GM19395 (cell line): ENCODE data around the gene ROBO1.
A peak's percentile ranks its signal among the peaks of the same experiment; 100 is the strongest.

Source experiments
- ATAC-seq: cut with Tn5 transposase; IDR thresholded peaks from one replicate; pipeline ENCODE4 v1.9.1; 2021; ENCODE audit warnings: mild to moderate bottlenecking, moderate library complexity; ENCODE audit not compliant: unreplicated experiment

ROBO1 gene

DNA sequence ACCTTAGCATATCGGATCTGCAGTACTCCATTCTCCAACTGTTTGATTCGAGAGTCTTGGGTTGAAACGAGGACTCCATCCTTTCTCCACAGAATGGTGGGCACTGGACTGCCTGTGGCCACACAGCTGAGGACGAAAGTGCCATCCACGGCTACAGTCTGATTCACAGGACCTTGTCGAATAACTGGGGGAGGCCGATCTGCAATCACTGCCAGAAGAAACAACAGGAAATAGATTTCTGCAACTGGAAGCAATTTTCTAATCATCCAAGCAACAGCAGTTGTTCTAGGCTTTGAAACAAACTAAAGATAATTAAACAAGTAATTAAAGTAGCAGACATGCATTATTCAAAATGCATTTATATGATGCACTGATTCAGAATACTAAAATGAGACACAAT, 1097.7 kb downstream of the ROBO1 start:
- ATAC-seq = no peak

DNA sequence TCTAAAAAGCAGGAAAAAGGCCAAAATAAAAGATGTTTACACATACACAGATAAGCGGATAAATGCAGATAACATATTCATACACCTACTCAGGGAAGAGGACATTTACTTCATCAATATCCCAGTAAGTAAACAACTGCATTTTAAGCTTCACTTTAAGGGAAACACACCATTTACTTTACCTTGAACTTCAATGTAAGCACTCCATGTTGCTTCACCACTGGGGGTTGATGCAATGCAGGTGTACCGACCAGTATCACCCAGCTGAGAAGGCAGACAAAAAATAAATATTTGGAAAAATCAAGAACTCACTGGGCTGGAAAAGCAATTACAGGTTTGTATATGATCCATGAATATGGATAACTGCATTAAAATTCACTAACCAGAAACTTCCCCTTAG, 1099.5 kb downstream of the ROBO1 start:
- ATAC-seq = no peak

DNA sequence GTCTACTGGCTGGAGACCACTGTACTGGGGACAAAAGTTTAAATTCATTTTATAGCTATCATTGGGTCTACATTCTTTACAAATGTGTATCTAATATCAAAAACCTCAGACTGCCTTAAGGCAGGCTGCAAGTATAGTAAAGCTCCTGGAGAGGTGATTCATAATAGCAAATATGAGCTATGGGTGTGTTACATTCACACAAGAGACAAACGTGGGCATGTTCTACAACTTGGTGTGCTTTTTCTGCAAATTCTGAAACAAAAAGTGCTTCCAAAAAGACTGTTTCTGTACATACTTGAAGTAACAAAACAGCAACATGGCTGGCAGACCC, 1101.4 kb downstream of the ROBO1 start:
- ATAC-seq = no peak

DNA sequence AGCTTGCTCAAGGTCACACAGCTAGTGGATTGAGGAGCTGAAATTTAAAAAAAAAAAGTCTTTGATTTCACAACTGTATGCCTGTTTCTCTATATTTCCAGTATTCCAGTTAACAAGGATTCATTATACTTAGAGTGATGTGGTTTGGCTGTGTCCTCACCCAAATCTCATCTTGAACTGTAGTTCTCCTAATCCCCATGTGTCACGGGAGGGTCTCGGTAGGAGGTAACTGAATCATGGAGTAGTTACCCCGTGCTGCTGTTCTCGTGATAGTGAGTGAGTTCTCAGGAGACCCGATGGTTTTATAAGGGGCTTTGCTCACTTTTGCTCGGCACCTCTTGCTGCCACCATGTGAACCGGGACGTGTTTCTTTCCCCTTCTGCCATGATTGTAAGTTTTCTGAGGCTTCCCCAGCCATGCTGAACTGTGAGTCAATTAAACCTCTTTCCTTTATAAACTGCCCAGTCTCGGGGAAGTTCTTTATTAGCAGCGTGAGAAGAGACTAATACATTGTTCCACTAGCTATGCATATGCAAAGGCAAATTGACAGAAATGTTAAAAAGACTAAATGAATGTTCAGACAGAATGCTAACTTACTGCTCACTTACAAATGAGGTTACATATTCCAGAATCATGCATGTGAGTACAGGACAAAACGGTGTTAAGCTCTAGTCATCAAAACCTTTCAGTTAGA, 1101.9 kb downstream of the ROBO1 start:
- ATAC-seq = no peak

DNA sequence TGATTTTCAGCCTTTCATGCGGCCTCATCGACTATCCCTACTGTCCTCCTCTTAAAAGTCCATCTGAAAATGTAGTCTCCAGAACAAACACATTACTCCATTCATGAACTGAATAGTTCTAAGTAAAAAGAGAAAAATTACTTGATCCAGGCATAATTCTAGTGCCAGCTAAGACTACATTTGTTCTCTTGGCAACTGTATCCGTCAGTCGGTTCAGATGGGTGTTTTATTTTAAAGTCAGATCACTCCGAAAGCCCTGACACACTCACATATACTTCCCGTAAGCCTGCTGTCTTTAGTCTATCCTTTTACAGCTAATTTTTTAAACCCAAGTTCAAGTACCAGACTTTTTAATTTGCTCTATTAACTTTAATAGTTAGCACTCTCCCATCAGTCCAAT, 1102.7 kb downstream of the ROBO1 start:
- ATAC-seq = no peak

DNA sequence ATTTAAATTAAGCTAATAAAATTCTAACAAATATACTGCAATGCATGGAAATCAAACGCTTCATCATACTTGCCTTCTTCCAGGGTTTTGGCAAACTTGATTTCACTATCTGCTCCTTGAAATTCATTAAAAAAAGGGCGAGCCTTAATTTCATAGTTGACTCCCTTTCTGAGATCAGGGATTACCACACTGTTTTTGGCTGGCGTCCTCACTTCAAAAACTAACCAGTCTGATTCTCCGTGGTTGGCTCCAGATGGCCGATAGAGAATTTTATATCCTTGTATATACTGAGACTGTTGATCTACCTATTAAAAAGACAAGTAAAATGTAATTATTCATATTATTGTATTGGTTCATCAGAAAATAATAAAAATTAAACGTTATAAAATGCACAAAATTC, 1106.8 kb downstream of the ROBO1 start:
- ATAC-seq = no peak

DNA sequence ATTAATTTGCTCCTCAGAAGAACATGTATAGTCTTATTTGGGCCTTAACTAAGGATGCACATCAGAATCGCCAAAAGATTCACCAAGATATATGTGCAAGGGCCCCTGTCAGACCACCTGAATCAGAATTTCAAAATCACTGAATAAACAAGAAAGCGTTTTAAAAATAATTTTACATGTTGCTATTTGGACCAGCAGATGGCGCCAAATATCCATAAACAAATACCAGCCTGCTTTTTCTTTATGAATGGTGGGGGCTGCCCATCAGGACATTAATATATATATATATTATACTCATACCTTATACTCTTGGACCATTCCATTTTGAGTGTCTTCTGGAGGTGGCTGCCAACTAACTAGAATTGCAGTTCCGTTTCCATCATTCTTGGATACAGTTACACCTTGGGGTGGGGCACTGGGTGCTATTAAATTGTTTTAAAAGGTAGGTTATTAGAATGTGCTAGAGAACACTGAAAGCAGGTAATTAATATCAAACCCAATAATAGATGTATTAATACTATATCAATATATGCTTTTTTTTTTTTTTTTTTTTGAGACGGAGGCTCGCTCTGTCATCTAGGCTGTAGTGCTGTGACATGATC, 1108.3 kb downstream of the ROBO1 start:
- no peak for ATAC-seq

DNA sequence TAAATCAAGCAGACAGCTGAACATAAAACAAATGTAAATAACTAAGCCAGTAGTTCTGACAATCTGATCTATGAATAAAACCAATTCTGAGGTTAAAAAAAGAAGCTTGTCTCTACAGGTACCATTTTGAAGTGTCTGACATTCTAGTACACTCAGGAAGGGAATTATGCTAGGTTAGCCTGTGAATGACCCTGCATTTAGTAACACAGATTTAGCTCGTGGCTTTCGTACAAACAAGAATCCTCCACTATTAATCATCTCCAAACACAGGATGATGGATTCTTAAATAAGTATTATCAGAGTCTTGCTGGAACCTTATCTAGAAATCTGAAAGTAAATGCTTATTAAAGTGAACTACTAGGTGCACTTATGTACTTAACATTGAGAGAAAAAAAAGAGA, 1120.1 kb downstream of the ROBO1 start:
- no peak for ATAC-seq

DNA sequence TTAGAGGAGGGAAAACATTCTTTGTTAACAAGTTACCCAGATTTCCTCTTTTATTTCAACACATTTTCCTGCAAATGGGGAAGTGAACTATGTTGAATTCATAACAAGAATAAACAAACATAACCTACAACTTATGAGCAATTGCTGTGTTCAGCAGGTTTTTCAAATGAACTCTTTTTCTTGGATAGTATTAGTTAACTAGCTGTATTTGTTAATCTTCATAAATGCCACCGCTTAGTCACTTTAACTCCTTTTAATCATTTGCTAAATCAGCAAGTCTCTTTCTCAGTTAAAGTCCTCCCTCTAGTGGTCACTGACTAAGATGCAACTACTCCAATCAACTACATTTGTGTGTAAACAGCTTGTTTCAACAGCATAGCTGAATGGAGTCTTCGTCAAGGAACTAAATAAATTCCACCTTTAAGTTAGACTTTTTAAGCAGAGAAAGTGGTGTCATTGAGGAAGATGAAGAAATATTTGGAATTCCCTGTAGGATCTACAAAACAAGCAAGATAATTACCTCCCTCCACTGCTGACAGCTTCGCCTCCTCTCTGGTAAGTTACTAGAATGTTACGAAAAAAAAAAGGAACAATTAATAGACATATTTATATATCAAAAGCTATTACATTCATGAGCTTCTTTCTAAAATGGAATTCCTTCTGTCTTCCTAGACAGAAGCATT, 1122.0 kb downstream of the ROBO1 start:
- peak; percentile 95 for ATAC-seq

DNA sequence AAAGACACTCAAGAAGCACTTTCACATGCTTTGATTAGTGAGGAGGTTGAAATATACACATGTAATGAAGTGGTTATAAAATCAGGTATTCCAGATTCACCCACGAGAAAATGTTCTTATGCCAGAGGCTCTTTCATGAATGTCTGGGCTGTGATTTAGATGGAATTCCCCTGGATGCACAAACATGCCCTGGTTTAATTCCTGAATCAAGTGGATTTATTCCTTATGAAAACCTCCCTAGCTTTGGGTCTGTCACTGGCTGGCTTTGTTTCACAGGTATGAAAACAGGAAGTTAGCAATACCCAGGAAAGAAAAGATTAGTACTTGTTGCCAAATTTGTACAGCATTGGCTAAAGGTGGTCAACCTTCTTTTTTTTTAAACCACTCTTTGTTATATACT, 1123.0 kb downstream of the ROBO1 start:
- ATAC-seq = no peak

DNA sequence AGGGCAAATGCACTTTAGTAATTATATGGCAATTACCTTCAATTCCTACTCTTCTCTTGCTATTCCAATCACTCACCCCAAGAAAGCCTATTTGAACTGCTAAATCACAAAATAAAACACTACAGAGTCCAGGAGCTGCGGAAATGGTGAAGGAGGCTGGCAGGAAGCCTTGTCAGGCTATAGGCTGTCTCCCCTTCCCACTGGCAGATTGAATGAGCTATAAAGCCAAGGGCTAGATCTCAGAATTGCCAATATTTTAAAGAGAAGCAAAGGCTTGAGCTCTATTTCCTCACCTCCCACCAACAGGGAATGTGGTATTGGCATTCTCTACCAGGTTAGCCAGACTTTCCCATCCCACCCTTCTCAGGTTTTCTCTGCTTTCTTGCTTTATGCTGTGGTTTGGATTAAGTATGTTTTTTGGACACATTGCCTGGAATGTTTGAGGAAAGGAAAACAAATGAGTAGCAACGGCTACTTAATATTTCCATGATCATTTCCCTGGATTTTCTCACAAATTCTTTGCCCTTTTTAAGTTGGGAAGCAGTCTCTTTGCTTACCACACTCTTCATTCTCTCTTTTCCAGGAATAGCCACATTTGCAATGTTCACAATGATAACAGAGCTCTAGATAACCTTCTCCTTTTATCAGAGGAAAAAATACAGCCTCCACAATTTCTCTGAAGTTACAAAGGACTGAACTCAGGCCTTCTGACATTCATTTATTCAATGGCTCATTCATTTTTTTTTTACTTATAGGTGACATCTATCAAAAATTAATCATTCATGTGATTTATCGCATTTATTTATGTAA, 1125.4 kb downstream of the ROBO1 start:
- no peak for ATAC-seq

DNA sequence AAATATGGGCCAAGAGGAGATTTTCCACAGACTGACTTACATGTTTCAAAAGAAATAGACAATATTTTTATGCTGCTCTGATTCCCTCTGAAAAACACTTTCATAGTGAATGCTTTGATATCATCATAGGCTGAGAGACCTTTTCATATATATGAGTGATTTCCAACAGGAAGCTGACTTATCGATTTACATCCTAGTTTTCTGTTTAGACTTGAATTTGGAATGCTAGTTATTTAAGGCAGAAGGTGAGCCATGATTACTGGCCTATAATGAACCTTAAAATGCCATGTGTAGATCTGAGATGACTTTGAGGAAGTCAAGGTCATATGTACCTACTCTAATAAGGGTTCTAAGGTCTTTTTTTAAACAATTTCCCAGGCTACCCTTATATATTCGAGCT, 1126.1 kb downstream of the ROBO1 start:
- ATAC-seq = no peak

DNA sequence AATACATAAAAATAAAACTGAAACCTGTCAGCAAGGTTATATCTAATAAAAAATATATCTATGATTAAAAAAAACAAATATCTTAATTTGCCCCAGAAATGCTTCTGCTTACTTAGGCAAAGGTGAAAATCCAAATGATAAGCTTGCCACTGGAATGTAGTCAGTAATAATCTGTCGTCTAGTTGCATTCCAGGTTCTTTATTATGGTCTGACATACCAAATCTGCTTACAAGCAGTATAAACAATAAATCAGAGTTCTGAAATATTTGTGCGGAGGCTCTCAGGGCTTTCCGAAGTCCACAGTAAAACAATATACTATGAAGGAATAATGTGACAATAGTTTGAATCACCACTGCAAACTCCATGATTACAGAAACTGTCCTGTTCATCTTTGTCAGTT, 1133.5 kb downstream of the ROBO1 start:
- no peak for ATAC-seq

DNA sequence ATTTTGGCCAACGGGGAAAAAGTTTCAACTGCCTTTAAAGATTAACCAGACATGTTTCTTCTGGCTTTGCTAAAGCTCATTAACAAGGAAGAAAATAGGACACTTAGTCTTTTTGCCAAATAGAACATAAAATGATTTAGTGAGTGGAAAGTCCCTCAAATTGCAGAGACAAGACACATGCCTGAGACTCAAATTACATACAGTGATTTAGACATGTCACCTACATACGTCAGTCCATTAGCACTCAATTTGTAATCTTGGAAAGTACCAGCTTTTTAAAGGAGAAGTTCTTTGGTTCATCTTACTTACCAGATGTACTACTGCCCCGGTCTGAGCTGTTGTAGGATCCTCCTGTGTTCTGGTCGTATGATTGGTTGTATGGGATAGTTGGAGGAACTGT, 1134.2 kb downstream of the ROBO1 start:
- no peak for ATAC-seq

DNA sequence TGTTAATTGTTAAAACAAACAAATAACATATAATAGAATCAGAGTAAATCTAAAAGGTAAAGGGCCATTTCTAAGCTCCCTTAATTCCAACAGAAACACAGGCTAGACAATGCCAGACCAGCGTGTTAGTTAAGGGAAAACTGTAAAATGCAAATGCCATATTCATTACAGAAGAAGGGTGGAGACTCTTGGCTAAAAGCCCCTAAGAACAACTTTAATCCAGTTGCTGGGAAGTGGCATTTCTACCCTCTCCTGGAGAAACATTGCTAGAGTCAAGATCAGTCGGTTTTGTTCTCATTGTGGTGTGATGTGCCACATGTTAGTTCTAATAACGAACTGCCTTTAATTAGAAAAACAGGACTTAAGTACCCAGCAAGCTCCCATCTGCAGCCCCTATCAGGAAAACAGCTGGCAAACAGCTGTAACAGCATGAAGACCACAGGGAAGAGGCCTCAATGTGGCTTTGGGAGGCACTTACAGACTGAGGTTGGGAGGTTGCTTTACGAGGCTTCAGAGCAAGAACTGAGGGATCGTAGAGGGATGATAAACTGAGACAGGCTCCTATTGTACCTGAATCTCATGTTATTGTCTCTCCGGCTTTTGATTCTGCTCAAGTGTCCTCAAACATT, 1134.8 kb downstream of the ROBO1 start:
- no peak for ATAC-seq

DNA sequence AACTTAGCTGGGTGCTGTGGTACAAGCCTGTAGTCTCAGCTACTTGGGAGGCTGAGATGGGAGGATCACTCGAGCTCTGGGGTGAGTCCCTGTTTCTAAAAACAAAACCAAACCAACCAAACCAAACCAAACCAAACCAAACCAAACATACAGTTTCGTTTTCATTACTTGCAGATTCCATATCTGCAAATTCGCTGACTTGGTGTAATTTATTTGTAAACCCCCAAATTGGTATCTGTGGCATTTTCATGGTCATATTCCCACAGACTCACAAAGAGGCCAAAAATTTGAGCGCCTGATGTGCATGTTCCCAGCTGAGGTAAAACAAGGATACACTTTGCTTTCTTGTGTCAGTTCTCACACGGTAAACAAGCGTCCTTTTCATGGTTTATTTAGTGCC, 1138.3 kb downstream of the ROBO1 start:
- no peak for ATAC-seq

DNA sequence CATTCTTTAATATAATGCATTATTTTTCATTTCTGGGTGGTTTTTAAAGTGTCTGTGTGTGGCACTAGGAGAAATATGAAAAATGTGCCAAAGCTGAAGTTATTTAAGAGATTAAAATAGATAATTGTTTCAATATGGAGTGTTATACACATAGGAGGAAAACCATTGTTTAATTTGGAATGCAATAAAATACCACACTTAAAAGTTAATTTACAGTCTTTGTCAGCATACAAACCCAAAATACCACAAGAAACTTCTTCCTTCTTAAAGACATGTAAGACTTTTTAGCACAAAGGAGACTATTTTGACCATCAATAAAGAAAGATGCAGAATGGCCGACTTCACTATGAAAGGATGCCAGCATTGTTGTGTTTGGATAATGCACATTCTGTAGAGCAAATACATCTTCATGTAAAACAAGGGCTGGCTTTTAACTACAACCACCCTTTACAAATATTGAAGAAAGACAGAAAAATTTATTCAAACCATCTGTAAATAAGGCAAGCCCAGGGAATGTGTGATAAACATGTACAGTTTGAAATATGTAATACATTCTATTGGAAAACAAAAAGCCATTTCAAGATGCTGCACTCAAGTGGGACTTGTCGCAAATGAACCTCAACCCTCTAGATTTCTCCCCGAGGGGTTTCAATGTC, 1146.6 kb downstream of the ROBO1 start:
- ATAC-seq = no peak

DNA sequence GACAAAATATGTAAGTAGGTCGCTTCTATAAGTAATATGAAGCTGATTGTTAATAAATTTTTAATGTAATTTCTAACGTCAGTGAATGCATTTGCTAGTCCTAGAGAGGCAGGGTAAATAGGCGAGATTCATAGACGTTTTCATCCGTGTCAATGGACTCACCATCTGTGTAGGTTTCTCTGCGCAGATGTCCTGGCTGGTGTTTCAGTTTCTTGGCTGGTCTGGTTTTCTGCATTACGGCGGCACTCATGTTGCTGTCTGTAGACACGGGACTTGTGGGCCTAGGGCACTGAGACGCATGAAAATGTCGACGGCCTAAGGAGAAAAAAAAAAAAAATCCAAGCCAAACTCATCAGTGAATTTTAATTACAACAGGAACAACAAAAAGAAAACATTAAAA, 1153.3 kb downstream of the ROBO1 start:
- ATAC-seq = no peak

DNA sequence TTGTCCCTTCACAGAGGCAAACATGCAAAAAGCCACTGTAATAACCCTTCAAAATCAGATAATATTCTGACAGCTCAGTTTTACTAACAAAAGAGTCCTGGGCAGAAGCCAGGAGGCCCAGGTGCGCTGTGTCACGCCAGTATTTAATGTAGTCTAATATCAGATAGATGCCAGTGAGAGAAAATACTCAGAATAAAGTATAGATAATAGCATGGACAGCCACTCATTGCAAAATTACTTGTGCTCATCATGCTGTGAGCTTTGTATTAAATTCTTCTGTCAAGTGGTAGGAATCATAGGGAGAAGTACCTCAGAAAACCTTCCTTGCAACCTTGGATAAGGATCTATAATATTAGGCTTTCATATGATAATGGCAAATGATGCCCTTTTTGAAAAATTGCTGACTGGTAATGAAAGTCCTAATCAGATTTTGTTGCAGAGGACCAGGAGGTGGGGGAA, 1154.3 kb downstream of the ROBO1 start:
- ATAC-seq = no peak

DNA sequence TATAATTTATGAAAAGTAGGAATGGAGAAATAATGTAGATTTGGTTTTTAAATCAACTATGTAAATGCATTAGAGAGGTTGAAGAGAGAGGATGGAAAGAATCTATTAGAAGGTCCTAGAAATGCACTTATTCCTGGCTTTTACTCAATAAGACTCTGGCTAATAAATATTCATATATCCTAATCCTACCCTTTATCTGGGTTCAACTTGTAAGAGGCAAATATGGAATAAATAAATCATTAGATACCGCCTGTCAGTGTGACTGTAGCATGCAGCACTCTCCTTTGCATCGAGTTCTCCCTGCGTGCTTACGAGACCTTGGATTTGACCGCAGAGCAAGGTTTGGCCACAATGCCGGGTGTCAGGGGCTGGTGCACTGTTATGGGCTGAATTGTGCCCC, 1156.5 kb downstream of the ROBO1 start:
- no peak for ATAC-seq
